AG04450 (cell line): ENCODE measurements around the gene CCDC136. TPM values are rescaled to one million over a fixed set of nuclear protein-coding genes. Genes with fewer than 3 reads are reported as not detected.

ENCODE experiments used
- CTCF ChIA-PET: fragments of 300-600, 350-600 bp; formaldehyde crosslinking; extraction: SDS; loops from one replicate; lab custom pipeline; 2022; ENCODE audit warnings: antibody characterized with exemption, inconsistent platforms; lab: Charles Lee
- POLR2A ChIA-PET: fragments of 350-600 bp; formaldehyde crosslinking; extraction: SDS; loops from one replicate; lab custom pipeline; 2021; ENCODE audit warnings: antibody characterized with exemption, inconsistent platforms; lab: Yijun Ruan, JAX
- DNase-seq: peaks from one replicate; pipeline ENCODE4 v3.0.0-alpha.2; 2011; ENCODE audit warnings: low read depth, low spot score
- H3K27ac ChIP-seq: one replicate; pipeline ENCODE4 v1.5.1; 2012; ENCODE audit warnings: low read depth, low read length, control low read depth
- H3K27me3 ChIP-seq: one replicate; pipeline ENCODE4 v1.6.0; 2012; ENCODE audit warnings: low read length; ENCODE audit not compliant: control insufficient read depth, insufficient read depth
- H3K4me3 ChIP-seq: 2 replicates; pipeline ENCODE4 v1.5.1; 2011; ENCODE audit warnings: mild to moderate bottlenecking, low read depth, low read length, control low read depth
- H3K9me3 ChIP-seq: 2 replicates; pipeline ENCODE4 v1.5.1; 2012; ENCODE audit warnings: low read length; ENCODE audit not compliant: control insufficient read depth, insufficient read depth
- CTCF ChIP-seq: IDR thresholded peaks from 2 replicates; pipeline ENCODE4 v1.5.1; 2011; ENCODE audit warnings: low read depth, low read length, control low read depth, inconsistent platforms
- polyA plus RNA-seq: library from polyadenylated mRNA; depleted of rRNA; stranded (reverse); fragments of >200 nt; gene quantifications from 2 replicates; pipeline ENCODE4 v1.2.3, GENCODE V29; 2011

CCDC136 gene
- polyA plus RNA-seq, 1 experiment: 19.7 TPM

GRCh38 chr7:128842674-128843641, 51.2 kb downstream of the CCDC136 start:
- Histone ChIP-seq H3K27ac (no peak overlapping the region), H3K9me3 (no peaks in the 10 kb centered on the region; the same call in 1 of the 2 replicates), H3K27me3 (no peaks in the 10 kb centered on the region), H3K4me3 (no peak overlapping the region)
- no peak for TF ChIP-seq CTCF
- no peak for DNase-seq
- ChIA-PET POLR2A (interaction anchor here (0.5 to 0.8 kb wide), 2 partner anchors 10 to 12 kb away, joined by 5 read pairs; no protein-coding TSS in a partner anchor), CTCF (interaction anchor here (1.0 to 1.8 kb wide), 2 partner anchors 11 to 103 kb away, joined by 3 to 14 read pairs; no protein-coding TSS in a partner anchor)

GRCh38 chr7:128843938-128844621, 52.3 kb downstream of the CCDC136 start:
- no peak for TF ChIP-seq CTCF
- Histone ChIP-seq H3K4me3 (no peak overlapping the region), H3K9me3 (no peaks in the 10 kb centered on the region; the same call in 1 of the 2 replicates), H3K27ac (peak overlapping the region; percentile 11), H3K27me3 (no peaks in the 10 kb centered on the region)
- ChIA-PET CTCF (no interaction called here), POLR2A (no interaction called here)
- DNase-seq: no peak

GRCh38 chr7:128844777-128845311, 53.1 kb downstream of the CCDC136 start:
- POLR2A ChIA-PET: no interaction called here

GRCh38 chr7:128845475-128845874, 53.7 kb downstream of the CCDC136 start:
- no peaks in the 10 kb centered on the region for H3K27me3 ChIP-seq
- no peak overlapping the region for H3K4me3 ChIP-seq
- DNase-seq: no peak
- ChIA-PET POLR2A (no interaction called here), CTCF (no interaction called here)
- no peaks in the 10 kb centered on the region; the same call in 1 of the 2 replicates for H3K9me3 ChIP-seq
- TF ChIP-seq CTCF: no peak
- no peak overlapping the region for H3K27ac ChIP-seq

More at GRCh38 chr7:128844777-128845311, 53.1 kb downstream of the CCDC136 start:
- Histone ChIP-seq H3K27ac (no peak overlapping the region), H3K4me3 (no peak overlapping the region), H3K9me3 (no peaks in the 10 kb centered on the region; the same call in 1 of the 2 replicates), H3K27me3 (no peaks in the 10 kb centered on the region)
- CTCF ChIA-PET: no interaction called here
- no peak for TF ChIP-seq CTCF
- no peak for DNase-seq
